Measurements from ENCODE around the gene ANKRD13C.

Gene ANKRD13C

DNA sequence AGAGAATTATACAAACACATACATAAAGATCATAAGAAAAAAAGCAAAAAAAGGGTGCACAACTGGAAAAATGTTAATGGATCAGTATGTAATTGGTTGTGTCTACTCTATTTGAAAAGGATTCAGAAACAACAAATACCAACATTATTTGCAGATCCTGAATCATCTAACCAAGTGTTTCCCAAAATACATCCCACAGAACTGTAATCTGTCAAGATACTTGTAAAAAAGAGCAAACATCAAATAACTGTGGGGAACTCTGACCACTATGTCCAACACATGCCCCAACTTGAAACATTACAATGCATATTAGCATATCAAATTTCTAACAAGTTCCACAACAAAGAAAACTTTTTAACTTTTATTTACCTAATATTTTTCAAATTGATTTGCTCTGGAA, 22.6 kb downstream of the ANKRD13C start:
- no peak overlapping the region for H2AK5ac ChIP-seq (ENCODE audit: low read length)
- peaks cover 2% of the 10 kb centered on the region for H3K79me1 ChIP-seq (ENCODE audit: low read length)
- H3K4me1 ChIP-seq (ENCODE audit: control insufficient read depth, low read depth, low read length): peaks cover 5% of the 10 kb centered on the region
- no peak overlapping the region for H3K4me3 ChIP-seq (ENCODE audit: low read length)
- no peaks in the 10 kb centered on the region for H3K79me2 ChIP-seq (ENCODE audit: control insufficient read depth, insufficient read depth, low read length)
- no peak overlapping the region for H2BK120ac ChIP-seq (ENCODE audit: low read depth, low read length)
- no peak for DNase-seq
- H2BK5ac ChIP-seq (ENCODE audit: low read length): no peak overlapping the region
- H3K9ac ChIP-seq (ENCODE audit: low read length): no peak overlapping the region
- no peak overlapping the region for H2BK15ac ChIP-seq (replicated peaks; ENCODE audit: low read depth)
- H4K5ac ChIP-seq (ENCODE audit: low read length): no peak overlapping the region
- no peak overlapping the region for H3K4ac ChIP-seq (ENCODE audit: low read depth, low read length)
- no peak overlapping the region for H3K4me2 ChIP-seq (ENCODE audit: low read length)
- no peaks in the 10 kb centered on the region for H3K36me3 ChIP-seq (ENCODE audit: control insufficient read depth, insufficient read depth, low read length)
- H3K27me3 ChIP-seq (ENCODE audit: insufficient read depth, low read length, poor library complexity): no peaks in the 10 kb centered on the region
- H4K8ac ChIP-seq (ENCODE audit: low read depth, low read length): no peak overlapping the region
- H3K23ac ChIP-seq (ENCODE audit: low read length): no peak overlapping the region
- H3K18ac ChIP-seq (ENCODE audit: low read length): no peak overlapping the region
- H3K56ac ChIP-seq (ENCODE audit: low read length): no peak overlapping the region
- H3K27ac ChIP-seq (ENCODE audit: low read depth, low read length): no peak overlapping the region

DNA sequence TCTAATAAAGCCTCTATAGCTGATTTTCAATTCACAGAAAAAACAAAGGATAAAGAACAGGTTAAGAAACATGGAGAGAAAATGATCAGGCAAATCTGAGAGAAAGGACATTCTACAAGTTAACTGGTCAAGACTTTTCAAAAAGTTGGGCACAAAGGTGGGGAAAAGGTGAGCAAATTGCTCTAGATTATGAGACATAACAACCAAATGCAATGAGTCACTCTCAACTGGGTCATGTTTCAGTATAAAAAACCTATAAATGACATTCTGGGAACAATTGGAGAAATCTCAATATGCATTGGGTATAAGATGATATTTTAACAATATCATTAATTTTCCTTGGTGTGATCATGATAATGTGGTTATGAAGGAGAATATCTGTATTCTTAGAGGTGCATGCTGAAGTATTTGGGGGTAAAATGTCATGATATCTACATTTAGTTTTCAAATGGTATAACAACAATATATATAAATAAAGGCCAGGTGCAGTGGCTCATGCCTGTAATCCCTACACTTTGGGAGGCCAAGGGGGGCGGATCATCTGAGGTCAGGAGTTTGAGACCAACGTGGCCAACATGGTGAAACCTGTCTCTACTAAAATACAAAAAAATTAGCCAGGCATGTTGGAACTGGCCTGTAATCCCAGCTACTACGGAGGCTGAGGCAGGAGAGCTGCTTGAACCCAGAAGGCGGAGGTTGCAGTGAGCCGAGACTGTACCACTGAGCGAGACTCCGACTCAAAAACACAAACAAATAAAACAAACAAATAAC, 27.0 kb downstream of the ANKRD13C start:
- H3K56ac ChIP-seq (ENCODE audit: low read length): no peak overlapping the region
- H2BK15ac ChIP-seq (replicated peaks; ENCODE audit: low read depth): no peak overlapping the region
- H3K36me3 ChIP-seq (ENCODE audit: control insufficient read depth, insufficient read depth, low read length): no peaks in the 10 kb centered on the region
- no peak overlapping the region for H3K4me2 ChIP-seq (ENCODE audit: low read length)
- H3K27me3 ChIP-seq (ENCODE audit: insufficient read depth, low read length, poor library complexity): no peaks in the 10 kb centered on the region
- H3K4ac ChIP-seq (ENCODE audit: low read depth, low read length): no peak overlapping the region
- no peak overlapping the region for H2BK120ac ChIP-seq (ENCODE audit: low read depth, low read length)
- H3K79me1 ChIP-seq (ENCODE audit: low read length): no peaks in the 10 kb centered on the region
- no peak overlapping the region for H3K23ac ChIP-seq (ENCODE audit: low read length)
- no peak overlapping the region for H2AK5ac ChIP-seq (ENCODE audit: low read length)
- H3K9ac ChIP-seq (ENCODE audit: low read length): no peak overlapping the region
- H3K4me3 ChIP-seq (ENCODE audit: low read length): no peak overlapping the region
- H4K5ac ChIP-seq (ENCODE audit: low read length): no peak overlapping the region
- H3K27ac ChIP-seq (ENCODE audit: low read depth, low read length): no peak overlapping the region
- no peak overlapping the region for H3K18ac ChIP-seq (ENCODE audit: low read length)
- no peak for DNase-seq
- no peaks in the 10 kb centered on the region for H3K79me2 ChIP-seq (ENCODE audit: control insufficient read depth, insufficient read depth, low read length)
- no peaks in the 10 kb centered on the region for H3K4me1 ChIP-seq (ENCODE audit: control insufficient read depth, low read depth, low read length)
- WGBS (ENCODE audit: extremely low coverage, insufficient coverage, low lambda C conversion rate): 100% methylated on average over 1 of the region's 7 CpGs
- H2BK5ac ChIP-seq (ENCODE audit: low read length): no peak overlapping the region
- no peak overlapping the region for H4K8ac ChIP-seq (ENCODE audit: low read depth, low read length)

DNA sequence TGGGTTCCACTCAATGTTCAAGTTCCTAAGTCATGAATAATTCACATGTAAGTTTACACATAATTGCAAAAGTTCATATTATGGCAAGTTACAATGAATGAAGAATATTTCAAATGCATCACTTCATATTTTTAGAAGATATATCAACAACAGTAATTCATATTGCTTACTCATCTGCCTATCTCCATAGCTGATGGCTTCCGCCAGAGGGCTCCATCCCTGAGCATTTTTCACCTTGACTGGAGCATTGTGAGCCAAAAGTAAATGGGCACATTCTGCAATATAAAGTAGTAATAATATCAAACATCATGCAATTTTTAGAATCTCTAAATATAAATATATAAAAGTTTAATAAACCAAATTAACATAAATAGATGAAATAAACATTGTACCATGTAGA, 29.8 kb downstream of the ANKRD13C start:
- Histone ChIP-seq H4K5ac (ENCODE audit: low read length) (no peak overlapping the region), H3K79me1 (ENCODE audit: low read length) (peaks cover 2% of the 10 kb centered on the region), H2BK120ac (ENCODE audit: low read depth, low read length) (no peak overlapping the region), H3K4ac (ENCODE audit: low read depth, low read length) (no peak overlapping the region), H3K56ac (ENCODE audit: low read length) (no peak overlapping the region), H3K4me1 (ENCODE audit: control insufficient read depth, low read depth, low read length) (no peaks in the 10 kb centered on the region), H2BK15ac (replicated peaks; ENCODE audit: low read depth) (no peak overlapping the region), H2AK5ac (ENCODE audit: low read length) (no peak overlapping the region), H3K4me3 (ENCODE audit: low read length) (no peak overlapping the region), H2BK5ac (ENCODE audit: low read length) (no peak overlapping the region), H3K4me2 (ENCODE audit: low read length) (no peak overlapping the region), H3K23ac (ENCODE audit: low read length) (no peak overlapping the region), H4K8ac (ENCODE audit: low read depth, low read length) (no peak overlapping the region), H3K9ac (ENCODE audit: low read length) (no peak overlapping the region), H3K27me3 (ENCODE audit: insufficient read depth, low read length, poor library complexity) (no peaks in the 10 kb centered on the region), H3K18ac (ENCODE audit: low read length) (no peak overlapping the region), H3K36me3 (ENCODE audit: control insufficient read depth, insufficient read depth, low read length) (no peaks in the 10 kb centered on the region), H3K79me2 (ENCODE audit: control insufficient read depth, insufficient read depth, low read length) (peaks cover 3% of the 10 kb centered on the region), H3K27ac (ENCODE audit: low read depth, low read length) (no peak overlapping the region)
- WGBS (ENCODE audit: extremely low coverage, insufficient coverage, low lambda C conversion rate): no CpG with 5 or more reads among the region's 1 CpG
- peak; percentile 51 for DNase-seq

DNA sequence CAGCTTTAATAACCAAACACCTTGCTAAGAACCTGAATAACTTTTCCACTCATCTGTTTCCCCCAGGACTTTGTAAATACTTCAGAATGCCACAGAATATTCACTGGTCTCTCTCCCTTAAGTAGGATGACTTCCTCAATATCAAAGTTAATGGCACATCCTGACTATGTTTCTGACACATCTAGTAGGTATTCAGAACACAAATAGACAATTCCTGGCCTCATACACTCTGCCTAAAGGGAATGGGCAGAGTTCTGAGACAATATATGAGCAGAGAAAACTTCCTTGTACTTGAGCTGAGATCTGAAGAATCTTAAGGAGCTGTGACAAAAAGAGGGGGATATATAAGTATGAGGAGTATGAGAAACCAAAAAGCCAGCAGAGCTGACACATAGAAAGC, 34.8 kb downstream of the ANKRD13C start:
- H3K36me3 ChIP-seq (ENCODE audit: control insufficient read depth, insufficient read depth, low read length): no peaks in the 10 kb centered on the region
- H2BK15ac ChIP-seq (replicated peaks; ENCODE audit: low read depth): no peak overlapping the region
- no peak overlapping the region for H4K8ac ChIP-seq (ENCODE audit: low read depth, low read length)

DNA sequence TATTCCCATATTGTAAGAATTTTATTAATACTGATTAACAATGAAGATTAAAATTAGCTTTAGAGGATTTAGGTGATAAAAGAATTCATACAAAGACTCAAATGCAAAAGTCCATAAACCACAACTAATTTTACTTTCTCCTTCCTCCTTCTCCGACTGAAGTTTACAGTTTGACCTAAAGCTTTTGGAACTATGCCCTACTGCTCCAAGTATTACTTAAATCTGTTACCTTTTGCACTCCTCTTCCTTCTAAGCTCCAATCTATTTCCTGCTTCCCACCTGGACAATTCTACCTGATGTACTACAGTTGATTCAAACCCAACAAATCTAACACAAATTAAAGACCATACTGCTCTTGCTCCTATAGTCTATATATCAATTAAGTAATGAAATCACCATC, 36.3 kb downstream of the ANKRD13C start:
- DNase-seq: no peak
- H3K18ac ChIP-seq (ENCODE audit: low read length): no peak overlapping the region
- H2BK15ac ChIP-seq (replicated peaks; ENCODE audit: low read depth): no peak overlapping the region
- H4K5ac ChIP-seq (ENCODE audit: low read length): no peak overlapping the region
- H3K27ac ChIP-seq (ENCODE audit: low read depth, low read length): no peak overlapping the region
- peaks cover 4% of the 10 kb centered on the region for H3K79me1 ChIP-seq (ENCODE audit: low read length)
- no peak overlapping the region for H3K4me3 ChIP-seq (ENCODE audit: low read length)
- H3K4me2 ChIP-seq (ENCODE audit: low read length): no peak overlapping the region
- H3K79me2 ChIP-seq (ENCODE audit: control insufficient read depth, insufficient read depth, low read length): peaks cover 4% of the 10 kb centered on the region
- no CpG with 5 or more reads among the region's 1 CpG for whole genome bisulfite sequencing (ENCODE audit: extremely low coverage, insufficient coverage, low lambda C conversion rate)
- H3K4ac ChIP-seq (ENCODE audit: low read depth, low read length): no peak overlapping the region
- no peak overlapping the region for H2BK5ac ChIP-seq (ENCODE audit: low read length)
- no peak overlapping the region for H4K8ac ChIP-seq (ENCODE audit: low read depth, low read length)
- no peak overlapping the region for H3K56ac ChIP-seq (ENCODE audit: low read length)
- H3K27me3 ChIP-seq (ENCODE audit: insufficient read depth, low read length, poor library complexity): no peaks in the 10 kb centered on the region
- H3K9ac ChIP-seq (ENCODE audit: low read length): no peak overlapping the region
- no peaks in the 10 kb centered on the region for H3K36me3 ChIP-seq (ENCODE audit: control insufficient read depth, insufficient read depth, low read length)
- no peak overlapping the region for H2AK5ac ChIP-seq (ENCODE audit: low read length)
- H2BK120ac ChIP-seq (ENCODE audit: low read depth, low read length): no peak overlapping the region
- no peaks in the 10 kb centered on the region for H3K4me1 ChIP-seq (ENCODE audit: control insufficient read depth, low read depth, low read length)
- H3K23ac ChIP-seq (ENCODE audit: low read length): no peak overlapping the region

More for the DNA sequence above, 34.8 kb downstream of the ANKRD13C start:
- Histone ChIP-seq H3K23ac (ENCODE audit: low read length) (no peak overlapping the region), H3K27me3 (ENCODE audit: insufficient read depth, low read length, poor library complexity) (no peaks in the 10 kb centered on the region), H3K4me2 (ENCODE audit: low read length) (no peak overlapping the region), H3K79me2 (ENCODE audit: control insufficient read depth, insufficient read depth, low read length) (peaks cover 4% of the 10 kb centered on the region), H3K56ac (ENCODE audit: low read length) (no peak overlapping the region), H3K27ac (ENCODE audit: low read depth, low read length) (no peak overlapping the region), H3K4ac (ENCODE audit: low read depth, low read length) (no peak overlapping the region), H3K4me1 (ENCODE audit: control insufficient read depth, low read depth, low read length) (no peaks in the 10 kb centered on the region), H3K18ac (ENCODE audit: low read length) (no peak overlapping the region), H2BK5ac (ENCODE audit: low read length) (no peak overlapping the region), H3K9ac (ENCODE audit: low read length) (no peak overlapping the region), H2BK120ac (ENCODE audit: low read depth, low read length) (no peak overlapping the region), H3K79me1 (ENCODE audit: low read length) (peaks cover 4% of the 10 kb centered on the region), H3K4me3 (ENCODE audit: low read length) (no peak overlapping the region), H2AK5ac (ENCODE audit: low read length) (no peak overlapping the region), H4K5ac (ENCODE audit: low read length) (no peak overlapping the region)
- DNase-seq: no peak

DNA sequence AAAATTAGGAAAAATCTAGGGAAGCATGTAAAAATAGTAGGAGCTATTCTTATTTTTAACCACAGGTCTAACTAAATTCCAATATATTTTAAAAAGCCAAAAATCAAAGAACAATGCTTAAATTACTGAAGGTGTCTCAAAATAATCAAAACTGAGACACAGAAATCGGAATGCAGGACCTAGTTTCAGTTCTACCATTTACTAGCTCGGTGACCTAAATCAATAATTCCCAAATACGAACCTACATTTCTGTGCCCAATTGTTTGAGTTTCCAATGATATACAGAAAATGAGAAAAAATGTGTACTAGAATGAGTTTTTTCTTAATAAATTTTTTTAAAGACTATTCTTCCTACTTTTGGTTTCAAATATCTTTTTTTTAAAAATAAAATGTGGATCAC, 37.4 kb downstream of the ANKRD13C start:
- Histone ChIP-seq H3K27ac (ENCODE audit: low read depth, low read length) (no peak overlapping the region), H3K79me1 (ENCODE audit: low read length) (peaks cover 4% of the 10 kb centered on the region), H3K56ac (ENCODE audit: low read length) (no peak overlapping the region), H3K18ac (ENCODE audit: low read length) (no peak overlapping the region), H3K4me1 (ENCODE audit: control insufficient read depth, low read depth, low read length) (no peaks in the 10 kb centered on the region), H2BK5ac (ENCODE audit: low read length) (no peak overlapping the region), H2BK15ac (replicated peaks; ENCODE audit: low read depth) (no peak overlapping the region), H4K8ac (ENCODE audit: low read depth, low read length) (no peak overlapping the region), H3K79me2 (ENCODE audit: control insufficient read depth, insufficient read depth, low read length) (peaks cover 4% of the 10 kb centered on the region), H3K4me3 (ENCODE audit: low read length) (no peak overlapping the region), H4K5ac (ENCODE audit: low read length) (no peak overlapping the region), H3K36me3 (ENCODE audit: control insufficient read depth, insufficient read depth, low read length) (no peaks in the 10 kb centered on the region), H2AK5ac (ENCODE audit: low read length) (no peak overlapping the region), H3K4ac (ENCODE audit: low read depth, low read length) (no peak overlapping the region), H3K23ac (ENCODE audit: low read length) (no peak overlapping the region), H2BK120ac (ENCODE audit: low read depth, low read length) (no peak overlapping the region), H3K9ac (ENCODE audit: low read length) (no peak overlapping the region), H3K4me2 (ENCODE audit: low read length) (no peak overlapping the region), H3K27me3 (ENCODE audit: insufficient read depth, low read length, poor library complexity) (no peaks in the 10 kb centered on the region)
- DNase-seq: no peak
- WGBS (ENCODE audit: extremely low coverage, insufficient coverage, low lambda C conversion rate): no CpG with 5 or more reads among the region's 3 CpGs

Measured in mesendoderm (in vitro differentiated cells).